SKM-1 treated with dmso at 0.1 percent for 144 hours (cell line): Measurements from ENCODE around the gene USP25.

Source experiments
- DNase-seq: peaks from one replicate; lab custom pipeline; 2025; ENCODE audit not compliant: unreplicated experiment; lab: John Stamatoyannopoulos, UW

Gene USP25

GRCh38 chr21:15804247-15805005 is 74.6 kb downstream of the USP25 start:
- DNase-seq, result no peak

GRCh38 chr21:15809065-15809464 is 79.3 kb downstream of the USP25 start:
- no peak for DNase-seq

DNA sequence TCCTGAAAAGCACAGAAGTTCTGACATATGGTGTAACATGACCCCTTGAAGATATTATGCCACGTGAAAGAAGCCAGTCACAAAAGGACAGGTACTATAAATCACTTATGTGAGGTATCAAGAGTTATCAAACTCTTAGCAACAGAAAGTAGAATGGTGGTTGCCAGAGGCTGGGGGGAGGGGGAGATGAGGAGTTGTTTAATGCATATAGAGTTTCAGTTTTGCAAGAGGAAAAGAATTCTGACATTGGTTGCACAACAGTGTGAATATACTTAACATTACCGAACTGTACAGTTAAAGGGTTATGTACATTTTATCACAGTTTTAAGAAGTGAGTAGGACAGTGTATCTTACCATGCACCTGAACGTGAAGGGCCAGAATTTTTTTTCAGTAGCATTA is 80.0 kb downstream of the USP25 start:
- DNase-seq, result no peak

- no peak for DNase-seq
Measured at GRCh38 chr21:15815285-15815684, 85.5 kb downstream of the USP25 start.

DNA sequence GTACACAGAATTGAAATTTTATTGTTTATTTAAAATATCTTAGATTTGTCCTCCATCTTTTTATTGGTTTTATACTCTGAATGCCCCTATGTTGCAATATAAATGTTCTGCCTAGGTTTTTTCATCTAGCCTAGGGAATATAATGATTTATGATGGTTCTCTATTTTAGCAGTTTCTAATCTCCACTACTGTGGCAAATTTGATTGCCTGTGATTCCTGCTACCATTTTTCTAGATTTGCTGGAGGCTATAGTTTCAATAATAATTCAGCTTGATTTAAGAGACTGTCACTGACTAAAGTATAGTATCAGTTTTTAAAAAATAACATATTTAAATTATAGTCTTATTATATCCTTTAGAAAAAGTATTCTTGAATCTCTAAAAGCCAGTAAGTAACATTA is 90.5 kb downstream of the USP25 start:
- no peak for DNase-seq

DNA sequence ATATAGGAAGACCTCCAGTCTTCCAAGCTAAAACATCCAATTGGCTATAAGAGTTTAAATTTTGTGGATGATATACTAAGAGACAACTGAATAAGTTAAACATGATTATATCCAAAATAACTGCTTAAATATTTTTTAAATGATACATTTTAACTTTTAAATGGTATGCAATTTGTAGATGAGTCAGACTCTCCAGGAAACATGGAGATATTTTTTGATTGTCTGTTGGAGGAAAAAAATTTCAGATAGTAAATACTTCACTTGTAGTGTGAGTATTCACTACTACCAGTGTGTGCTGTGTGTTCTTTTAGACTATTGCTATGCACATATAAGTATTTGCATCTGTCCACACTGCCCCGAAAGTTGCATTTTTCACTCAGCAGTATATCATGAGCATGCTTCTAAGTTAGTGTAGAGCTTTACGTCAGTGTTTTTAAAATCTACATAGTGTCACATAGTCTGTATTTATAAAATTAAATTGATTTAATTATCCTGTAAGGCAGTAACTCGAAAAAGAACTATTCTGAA is 91.1 kb downstream of the USP25 start:
- no peak for DNase-seq

GRCh38 chr21:15823486-15824150 is 93.8 kb downstream of the USP25 start:
- DNase-seq, result no peak

GRCh38 chr21:15825700-15826099 is 95.9 kb downstream of the USP25 start:
- DNase-seq, result no peak

GRCh38 chr21:15826147-15826780 is 96.5 kb downstream of the USP25 start:
- DNase-seq, result peak; percentile 29

DNA sequence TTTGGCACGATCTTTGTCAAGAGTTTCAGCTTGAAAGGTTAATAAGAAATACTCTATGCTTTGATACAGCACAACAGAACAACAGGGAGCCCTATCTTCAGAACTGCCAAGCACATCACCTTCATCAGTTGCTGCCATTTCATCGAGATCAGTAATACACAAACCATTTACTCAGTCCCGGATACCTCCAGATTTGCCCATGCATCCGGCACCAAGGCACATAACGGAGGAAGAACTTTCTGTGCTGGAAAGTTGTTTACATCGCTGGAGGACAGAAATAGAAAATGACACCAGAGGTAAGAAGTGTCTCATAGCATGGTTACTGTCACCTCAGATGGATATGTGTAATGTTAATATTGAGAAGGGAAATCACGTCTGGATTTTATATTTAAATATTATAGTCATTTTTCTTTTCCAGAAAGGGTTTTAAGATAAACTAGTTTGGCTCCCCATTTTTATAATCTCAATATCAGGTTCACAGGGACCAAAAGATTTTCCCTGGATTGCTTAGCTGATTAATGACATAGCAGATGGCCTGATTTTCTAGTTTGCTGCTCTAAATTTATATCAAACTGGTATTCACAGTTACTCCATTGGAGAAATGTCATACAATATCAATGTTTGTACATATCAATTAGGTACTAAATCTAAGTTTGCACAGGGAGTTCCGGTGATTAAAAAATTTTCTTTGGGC is 97.3 kb downstream of the USP25 start:
- DNase-seq, result no peak

- no peak for DNase-seq
Measured at GRCh38 chr21:15831497-15831896, 101.7 kb downstream of the USP25 start.

DNA sequence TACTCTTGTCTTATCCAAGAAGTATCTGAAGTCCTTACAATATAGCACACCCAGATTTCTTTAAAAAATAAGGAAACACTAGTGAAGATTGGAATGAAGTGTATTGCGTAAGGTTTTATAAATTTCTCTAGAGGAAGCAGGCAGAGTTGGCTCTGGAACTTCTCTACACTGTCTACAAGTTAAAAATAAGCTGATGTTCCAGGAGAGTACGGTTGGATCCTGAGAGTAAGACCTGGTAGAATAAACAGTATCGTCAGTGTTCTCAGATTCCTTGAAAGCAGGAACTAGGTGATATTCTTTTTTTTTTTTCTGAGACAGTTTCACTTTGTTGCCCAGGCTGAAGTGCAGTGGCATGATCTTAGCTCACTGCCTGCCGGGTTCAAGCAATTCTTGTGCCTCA is 107.9 kb downstream of the USP25 start:
- DNase-seq, result no peak

DNA sequence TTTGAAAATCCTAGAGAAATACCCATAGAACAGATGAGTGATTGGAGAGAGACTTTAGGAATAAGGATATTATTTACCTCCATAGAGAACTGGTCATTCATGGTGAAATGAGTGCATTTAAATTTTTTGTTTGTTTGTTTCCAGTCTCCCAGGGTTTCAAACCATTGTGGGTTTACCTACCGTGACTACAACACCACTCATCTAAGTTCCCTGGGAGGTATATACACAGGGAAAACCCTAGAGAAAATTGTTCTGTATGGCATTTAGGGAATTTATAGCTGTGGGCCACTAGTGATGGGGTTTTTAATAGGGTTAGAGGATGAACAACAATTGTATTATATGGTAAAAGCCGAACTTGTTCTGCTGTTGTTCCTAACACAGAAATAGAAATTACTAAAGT is 109.2 kb downstream of the USP25 start:
- no peak for DNase-seq

GRCh38 chr21:15839601-15840000 is 109.8 kb downstream of the USP25 start:
- DNase-seq, result no peak

- DNase-seq, result no peak
Measured at GRCh38 chr21:15840406-15840805, 110.6 kb downstream of the USP25 start.

DNA sequence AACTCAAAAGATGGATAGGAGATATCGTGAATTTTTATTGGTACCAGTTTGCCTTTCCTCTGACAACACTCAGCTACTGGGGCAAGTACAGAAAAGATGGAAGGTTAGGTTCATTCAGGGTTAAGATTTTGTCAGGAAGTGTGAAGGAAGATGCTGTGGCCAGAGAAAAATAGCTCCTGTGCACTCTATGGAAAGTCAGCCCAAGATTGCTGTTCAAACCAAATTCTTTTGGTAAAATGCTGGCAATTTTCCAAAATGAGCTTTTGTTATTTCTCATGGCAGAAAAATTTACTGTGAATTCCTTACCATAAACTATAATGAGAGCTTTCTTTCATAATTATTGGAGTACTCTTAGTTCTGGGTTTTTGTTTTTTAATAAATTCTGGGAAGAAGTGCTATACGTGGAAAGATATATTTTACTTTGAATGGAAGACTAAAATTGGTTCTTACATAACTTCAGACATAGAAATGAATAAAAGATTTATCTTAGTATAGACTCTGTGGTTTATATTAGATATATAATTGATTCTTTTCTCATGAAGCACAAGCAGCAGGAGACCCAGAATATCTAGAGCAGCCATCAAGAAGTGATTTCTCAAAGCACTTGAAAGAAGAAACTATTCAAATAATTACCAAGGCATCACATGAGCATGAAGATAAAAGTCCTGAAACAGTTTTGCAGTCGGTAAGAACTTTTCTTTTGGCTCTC is 112.2 kb downstream of the USP25 start:
- DNase-seq, result no peak

DNA sequence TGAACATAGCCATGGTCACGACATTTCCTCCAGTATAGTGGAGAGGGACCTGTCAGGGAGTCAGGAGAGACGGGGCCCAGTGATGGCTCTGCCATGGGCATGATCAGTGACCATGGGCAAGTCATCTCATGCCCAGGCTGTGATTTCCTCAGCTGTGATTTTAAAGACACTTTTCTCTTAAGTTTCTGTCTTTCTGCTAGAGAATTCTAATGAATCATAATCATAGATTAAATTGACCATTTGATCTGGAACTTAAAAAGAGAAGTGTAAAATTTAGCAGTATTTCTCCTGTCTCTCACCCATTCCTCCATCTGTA is 112.7 kb downstream of the USP25 start:
- DNase-seq, result no peak

GRCh38 chr21:15843766-15844165 is 114.0 kb downstream of the USP25 start:
- DNase-seq, result no peak

DNA sequence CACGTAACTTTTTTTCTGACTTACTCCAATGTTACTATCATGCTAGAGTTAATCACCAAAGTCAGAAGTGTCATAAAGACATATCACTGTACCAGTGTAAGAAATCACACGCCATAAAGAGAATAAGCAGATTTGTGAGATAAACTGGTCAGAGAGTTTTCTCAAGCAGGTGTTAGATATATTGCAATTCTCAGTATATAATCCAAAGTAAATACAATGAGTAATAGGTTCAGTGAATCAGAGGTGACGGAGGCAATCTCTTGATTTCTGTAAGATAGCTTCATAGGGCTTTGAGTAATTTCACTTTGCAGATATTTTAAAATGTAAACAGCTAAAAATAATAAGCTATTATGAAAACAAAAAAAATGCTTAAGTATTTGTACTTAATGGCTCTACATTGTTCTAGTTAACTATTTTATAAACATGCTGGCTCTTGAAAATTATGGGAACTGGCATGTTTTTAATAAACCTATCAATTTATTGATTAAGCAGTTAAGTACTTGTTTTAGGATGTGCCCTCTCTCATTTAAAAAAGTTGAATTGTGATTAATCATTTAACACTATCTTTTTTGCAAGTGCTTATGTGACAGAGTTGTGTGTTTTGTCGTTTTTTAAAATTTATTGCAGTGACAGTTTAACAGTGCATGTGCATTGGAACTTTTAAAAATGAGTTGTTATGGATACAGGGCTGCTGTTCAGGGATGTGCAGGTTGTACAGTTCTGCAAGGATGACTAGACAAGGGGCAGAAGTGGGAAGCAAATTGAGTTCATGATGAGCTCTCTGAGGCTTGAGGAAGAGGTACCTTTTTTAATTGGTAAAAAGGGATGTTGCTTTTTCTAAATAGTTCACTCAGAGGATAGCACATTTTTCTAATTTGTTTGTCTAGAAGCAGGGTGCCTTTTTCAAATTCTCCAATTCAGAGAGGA is 119.1 kb downstream of the USP25 start:
- no peak for DNase-seq

DNA sequence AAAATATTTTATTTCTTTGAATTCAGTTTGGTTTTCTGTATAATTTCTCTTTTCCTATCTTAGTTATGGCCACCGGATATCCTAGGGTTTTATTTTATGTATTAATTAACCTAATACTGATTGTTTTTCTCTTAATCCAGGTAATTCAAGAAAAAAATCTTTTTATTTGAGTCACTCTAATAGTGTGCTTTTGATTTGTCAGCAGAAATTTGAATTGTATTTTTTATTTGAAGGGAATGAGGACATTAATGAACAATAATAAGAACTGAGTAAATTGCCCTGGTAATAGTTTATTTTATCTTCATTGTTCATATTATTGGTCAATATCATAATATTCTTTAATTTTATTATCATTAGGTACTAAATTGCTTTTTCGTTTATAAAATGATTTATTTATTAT is 120.1 kb downstream of the USP25 start:
- DNase-seq, result no peak
